ENCODE results near the gene CFAP45. TPM values are rescaled to one million over a fixed set of nuclear protein-coding genes. Genes with fewer than 3 reads are reported as not detected.

The CFAP45 gene
- total RNA-seq, 1 donor from 2014 or later, result not detected

DNA sequence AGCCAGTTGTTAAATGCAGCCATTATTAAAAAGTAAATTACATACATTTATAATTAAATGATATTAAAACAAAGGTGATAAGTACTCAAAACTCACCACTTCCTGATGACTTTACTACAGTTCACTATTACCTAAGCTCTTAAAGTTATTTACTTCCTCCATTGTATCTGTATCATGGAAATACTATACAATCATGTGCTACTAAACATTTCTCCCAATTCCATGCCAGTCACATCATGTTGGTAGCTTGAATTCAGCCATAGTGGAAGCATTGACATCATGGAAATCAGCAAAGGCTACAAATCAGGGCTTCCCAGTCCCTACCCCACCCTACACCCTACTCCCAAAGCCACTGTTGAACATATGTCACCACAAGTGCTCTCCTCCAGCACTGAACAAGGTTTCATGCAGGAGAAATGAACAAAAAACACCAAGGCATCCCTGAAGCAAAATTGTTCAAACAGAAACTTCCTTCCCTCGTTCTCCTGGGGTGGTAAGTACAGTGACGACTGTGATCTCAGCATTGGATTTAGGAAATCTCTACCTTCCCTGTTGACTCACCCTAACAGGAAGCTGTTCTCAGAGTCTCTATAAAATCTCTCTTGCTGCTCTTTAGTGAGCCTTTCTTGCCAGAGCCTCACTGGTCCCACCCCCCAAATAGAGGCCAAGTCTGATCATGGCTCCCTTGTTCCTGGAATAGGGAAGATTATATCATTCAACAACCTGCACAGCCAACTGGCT, 50.2 kb downstream of the CFAP45 start:
- TF ChIP-seq, protein P1, sequence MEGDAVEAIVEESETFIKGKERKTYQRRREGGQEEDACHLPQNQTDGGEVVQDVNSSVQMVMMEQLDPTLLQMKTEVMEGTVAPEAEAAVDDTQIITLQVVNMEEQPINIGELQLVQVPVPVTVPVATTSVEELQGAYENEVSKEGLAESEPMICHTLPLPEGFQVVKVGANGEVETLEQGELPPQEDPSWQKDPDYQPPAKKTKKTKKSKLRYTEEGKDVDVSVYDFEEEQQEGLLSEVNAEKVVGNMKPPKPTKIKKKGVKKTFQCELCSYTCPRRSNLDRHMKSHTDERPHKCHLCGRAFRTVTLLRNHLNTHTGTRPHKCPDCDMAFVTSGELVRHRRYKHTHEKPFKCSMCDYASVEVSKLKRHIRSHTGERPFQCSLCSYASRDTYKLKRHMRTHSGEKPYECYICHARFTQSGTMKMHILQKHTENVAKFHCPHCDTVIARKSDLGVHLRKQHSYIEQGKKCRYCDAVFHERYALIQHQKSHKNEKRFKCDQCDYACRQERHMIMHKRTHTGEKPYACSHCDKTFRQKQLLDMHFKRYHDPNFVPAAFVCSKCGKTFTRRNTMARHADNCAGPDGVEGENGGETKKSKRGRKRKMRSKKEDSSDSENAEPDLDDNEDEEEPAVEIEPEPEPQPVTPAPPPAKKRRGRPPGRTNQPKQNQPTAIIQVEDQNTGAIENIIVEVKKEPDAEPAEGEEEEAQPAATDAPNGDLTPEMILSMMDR (conservative IDR thresholded peaks at IDR 0.05), result no peak
- H3K27ac Mint-ChIP-seq (ENCODE audit: unreplicated experiment), result no peak overlapping the region
- no peak for DNase-seq (ENCODE audit: low read depth, low spot score)
- H3K9me3 Mint-ChIP-seq, result no peaks in the 10 kb centered on the region
- H3K36me3 Mint-ChIP-seq (ENCODE audit: low read depth), result no peaks in the 10 kb centered on the region
- H3K4me3 Mint-ChIP-seq, result no peak overlapping the region
- H3K27me3 Mint-ChIP-seq (ENCODE audit: low read depth), result peaks cover 84% of the 10 kb centered on the region
- peaks cover 6% of the 10 kb centered on the region for H3K4me1 Mint-ChIP-seq

DNA sequence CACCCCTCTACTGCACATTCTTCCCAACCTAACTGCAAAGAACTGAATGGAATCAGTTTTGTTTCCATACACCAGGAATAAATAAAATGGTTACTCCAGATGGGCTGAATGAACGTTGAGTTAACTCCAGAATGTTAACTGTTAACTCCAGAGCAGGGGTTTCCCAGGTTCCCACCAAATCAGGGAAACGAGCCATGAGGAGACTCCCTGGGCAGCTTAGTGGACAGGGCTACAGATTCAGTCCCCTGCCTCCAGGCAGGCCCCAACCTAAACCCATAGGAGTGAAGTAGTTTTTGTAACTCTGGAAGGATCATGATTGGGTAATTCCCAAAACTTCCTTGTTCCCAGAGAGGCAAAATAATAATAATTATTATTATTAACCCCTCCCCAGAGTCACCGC, 51.6 kb downstream of the CFAP45 start:
- Mint-ChIP-seq H3K4me3 (no peak overlapping the region), H3K9me3 (no peaks in the 10 kb centered on the region), H3K27ac (ENCODE audit: unreplicated experiment) (no peak overlapping the region), H3K27me3 (ENCODE audit: low read depth) (peaks cover 86% of the 10 kb centered on the region), H3K36me3 (ENCODE audit: low read depth) (no peaks in the 10 kb centered on the region), H3K4me1 (no peaks in the 10 kb centered on the region)
- DNase-seq (ENCODE audit: low read depth, low spot score), result no peak
- TF ChIP-seq, protein P1 (conservative IDR thresholded peaks at IDR 0.05), result no peak

DNA sequence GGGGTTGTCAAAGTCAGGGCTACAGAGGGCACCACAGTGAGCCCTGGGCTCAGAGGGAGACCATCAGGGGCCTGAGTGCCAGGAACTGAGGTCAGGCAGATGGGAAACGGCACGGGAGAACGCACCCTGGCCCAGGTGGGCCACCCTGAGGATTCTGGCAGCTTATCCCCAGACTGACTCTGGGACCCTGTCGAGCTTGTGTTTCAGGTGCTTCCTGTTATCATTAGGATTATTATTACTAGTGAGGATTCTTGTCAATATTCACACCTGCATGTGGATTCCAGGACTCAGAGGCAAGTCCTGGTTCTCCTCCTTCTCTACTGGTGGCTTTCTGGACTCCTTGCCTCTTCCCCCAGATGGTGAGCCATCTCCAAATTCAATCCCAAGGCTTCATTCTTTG, 52.7 kb downstream of the CFAP45 start:
- TF ChIP-seq, protein P1 (conservative IDR thresholded peaks at IDR 0.05), result no peak
- H3K27ac Mint-ChIP-seq (ENCODE audit: unreplicated experiment), result no peak overlapping the region
- H3K36me3 Mint-ChIP-seq (ENCODE audit: low read depth), result no peaks in the 10 kb centered on the region
- no peaks in the 10 kb centered on the region for H3K4me1 Mint-ChIP-seq
- H3K4me3 Mint-ChIP-seq, result no peak overlapping the region
- H3K9me3 Mint-ChIP-seq, result no peaks in the 10 kb centered on the region
- H3K27me3 Mint-ChIP-seq (ENCODE audit: low read depth), result peaks cover 76% of the 10 kb centered on the region
- DNase-seq (ENCODE audit: low read depth, low spot score), result no peak

DNA sequence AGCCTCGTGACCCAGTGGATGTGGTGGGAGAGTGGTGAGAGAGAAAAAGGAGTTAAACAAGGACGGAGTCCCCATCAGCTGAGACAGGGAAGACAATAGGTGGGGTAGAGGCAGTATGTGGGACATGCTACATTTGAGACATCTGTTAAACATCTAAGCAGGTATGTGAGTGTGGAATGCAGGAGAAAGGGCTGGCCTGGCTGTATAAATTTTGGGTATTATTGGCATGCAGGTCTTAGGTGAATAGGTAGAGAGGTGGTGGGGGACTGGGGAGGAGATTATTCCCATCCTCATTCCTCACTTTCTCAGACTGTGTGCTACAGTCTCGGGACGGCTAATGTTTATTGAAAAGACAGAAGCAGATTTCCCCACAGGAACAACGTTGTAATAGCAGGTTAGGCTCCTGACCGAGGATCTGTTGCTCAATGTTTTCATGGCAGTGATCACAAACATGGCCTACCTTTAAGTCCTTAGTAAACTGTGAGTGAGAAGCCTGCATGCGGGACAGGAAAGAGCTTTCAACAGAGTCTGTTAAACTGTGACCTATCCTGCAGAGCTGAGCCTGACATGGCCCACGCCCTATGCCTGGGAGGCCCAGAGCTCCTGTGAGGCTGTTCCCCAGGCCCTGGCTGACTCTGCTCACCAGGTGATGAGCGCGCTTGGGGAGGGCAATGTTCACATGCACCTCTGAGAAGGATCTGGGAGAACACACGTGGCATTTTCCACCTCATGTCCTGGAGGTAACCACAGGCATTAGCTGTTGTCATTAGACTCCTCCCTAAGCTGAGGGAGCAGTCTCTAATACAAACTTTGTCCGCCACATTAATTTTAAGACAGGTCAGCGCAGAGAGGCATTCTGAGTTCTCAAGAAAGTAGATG, 54.0 kb downstream of the CFAP45 start:
- DNase-seq (ENCODE audit: low read depth, low spot score), result no peak
- Mint-ChIP-seq H3K9me3 (no peaks in the 10 kb centered on the region), H3K27me3 (ENCODE audit: low read depth) (peaks cover 67% of the 10 kb centered on the region), H3K27ac (ENCODE audit: unreplicated experiment) (no peak overlapping the region), H3K36me3 (ENCODE audit: low read depth) (no peaks in the 10 kb centered on the region), H3K4me1 (no peaks in the 10 kb centered on the region), H3K4me3 (no peak overlapping the region)
- TF ChIP-seq, protein P1 (conservative IDR thresholded peaks at IDR 0.05), result no peak

DNA sequence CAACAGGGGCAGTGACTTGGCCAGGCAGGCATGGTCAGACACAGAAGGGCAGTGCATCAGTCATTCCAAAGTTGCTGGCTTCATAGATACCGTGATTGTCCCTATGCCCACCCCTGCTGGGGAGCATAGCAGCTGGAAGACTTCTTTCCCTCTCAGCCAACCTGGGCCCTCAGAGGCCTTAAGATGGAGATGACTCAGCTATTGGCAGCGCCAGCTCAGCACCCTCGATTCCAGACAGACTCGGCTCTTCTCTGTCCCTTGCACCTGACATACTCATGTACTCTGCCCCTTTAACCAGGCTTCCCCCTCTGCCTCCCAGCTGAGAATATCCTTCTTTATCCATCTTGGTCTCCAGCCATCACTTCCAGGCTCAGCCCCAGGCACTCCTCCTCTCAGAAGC, 56.5 kb downstream of the CFAP45 start:
- TF ChIP-seq, protein P1 (conservative IDR thresholded peaks at IDR 0.05), result no peak
- no peaks in the 10 kb centered on the region for H3K36me3 Mint-ChIP-seq (ENCODE audit: low read depth)
- H3K4me1 Mint-ChIP-seq, result no peaks in the 10 kb centered on the region
- no peak for DNase-seq (ENCODE audit: low read depth, low spot score)
- peaks cover 43% of the 10 kb centered on the region for H3K27me3 Mint-ChIP-seq (ENCODE audit: low read depth)
- no peak overlapping the region for H3K4me3 Mint-ChIP-seq
- H3K9me3 Mint-ChIP-seq, result no peaks in the 10 kb centered on the region
- no peak overlapping the region for H3K27ac Mint-ChIP-seq (ENCODE audit: unreplicated experiment)
